ENCODE results near the gene FAM120A.
A peak's percentile ranks its signal among the peaks of the same experiment; 100 is the strongest.
"Not testable (repeated sequence)": the region's sequence is repeated elsewhere in the genome, so short reads cannot be mapped to it uniquely, and the experiment has no call there.

FAM120A gene

GRCh38 chr9:93450945-93451815, at the start of gene FAM120A:
FAM120A (plus strand) TSS chr9:93451685; CDS start chr9:93451916, 231 bp downstream.
- no peak for FAIRE-seq

GRCh38 chr9:93406371-93406770, 45.1 kb upstream of the FAM120A start:
- no peak for FAIRE-seq

GRCh38 chr9:93413530-93413929, 38.0 kb upstream of the FAM120A start:
- FAIRE-seq: no peak

GRCh38 chr9:93415176-93415690, 36.3 kb upstream of the FAM120A start:
- FAIRE-seq: no peak

- no peak for FAIRE-seq
Observed at GRCh38 chr9:93416530-93417235, 34.8 kb upstream of the FAM120A start.

- FAIRE-seq: no peak
Observed at GRCh38 chr9:93417538-93417937, 33.9 kb upstream of the FAM120A start.

GRCh38 chr9:93419023-93419422, 32.5 kb upstream of the FAM120A start:
- FAIRE-seq: no peak

- FAIRE-seq: no peak
Observed at GRCh38 chr9:93422977-93423616, 28.4 kb upstream of the FAM120A start.

- FAIRE-seq: no peak
Observed at GRCh38 chr9:93427655-93428379, 23.7 kb upstream of the FAM120A start.

GRCh38 chr9:93431539-93432105, 19.9 kb upstream of the FAM120A start:
- no peak for FAIRE-seq

GRCh38 chr9:93432964-93433363, 18.5 kb upstream of the FAM120A start:
- FAIRE-seq: no peak

- no peak for FAIRE-seq
Observed at GRCh38 chr9:93434056-93434455, 17.4 kb upstream of the FAM120A start.

GRCh38 chr9:93435386-93435785, 16.1 kb upstream of the FAM120A start:
- no peak for FAIRE-seq

- FAIRE-seq: no peak
Observed at GRCh38 chr9:93436218-93436617, 15.3 kb upstream of the FAM120A start.

GRCh38 chr9:93436655-93437407, 14.7 kb upstream of the FAM120A start:
- FAIRE-seq: peak; percentile 60

GRCh38 chr9:93437996-93438395, 13.5 kb upstream of the FAM120A start:
- FAIRE-seq: no peak

GRCh38 chr9:93439301-93439700, 12.2 kb upstream of the FAM120A start:
- not testable (repeated sequence) for FAIRE-seq

- no peak for FAIRE-seq
Observed at GRCh38 chr9:93440896-93441580, 10.4 kb upstream of the FAM120A start.

GRCh38 chr9:93446073-93446472, 5.4 kb upstream of the FAM120A start:
- FAIRE-seq: no peak

- FAIRE-seq: no peak
Observed at GRCh38 chr9:93447655-93448054, 3.8 kb upstream of the FAM120A start.

Measured in colon (tissue), 2 donors.